AG09309 (cell line): ENCODE results near the gene RWDD2A.

Experiments used
- DNase-seq: peaks from one replicate; pipeline ENCODE4 v3.0.0-alpha.2; 2010; ENCODE audit warnings: low read depth
- H3K4me3 ChIP-seq: 2 replicates; pipeline ENCODE4 v1.5.1; 2011; ENCODE audit warnings: mild to moderate bottlenecking, low read depth, low read length, moderate library complexity; ENCODE audit not compliant: control insufficient read depth
- CTCF ChIP-seq: IDR thresholded peaks from 2 replicates; pipeline ENCODE4 v1.5.1; 2011; ENCODE audit warnings: mild to moderate bottlenecking, low read depth, low read length, inconsistent platforms; ENCODE audit not compliant: insufficient read depth, control insufficient read depth; ENCODE audit errors: missing control alignments

The RWDD2A gene

GRCh38 chr6:83192871-83193746, at the start of gene RWDD2A, which contains the start of gene PGM3:
Gene RWDD2A (plus strand): TSS chr6:83193357. CDS start chr6:83194452, 1,095 bp downstream.
Gene PGM3 (minus strand): TSS chr6:83193265. CDS start chr6:83191012, 2,253 bp downstream.
- H3K4me3 ChIP-seq = peak within 1 kb of the TSS; percentile 88
- TF ChIP-seq CTCF = no peak
- peak; percentile 40 for DNase-seq

GRCh38 chr6:83151114-83151513, 42.0 kb upstream of the RWDD2A start:
- DNase-seq = no peak
- H3K4me3 ChIP-seq = no peak overlapping the region
- no peak for TF ChIP-seq CTCF

GRCh38 chr6:83152913-83153312, 40.2 kb upstream of the RWDD2A start:
- TF ChIP-seq CTCF = no peak
- no peak overlapping the region for H3K4me3 ChIP-seq
- no peak for DNase-seq

- peak; percentile 17 for DNase-seq
- TF ChIP-seq CTCF = no peak
Observed at GRCh38 chr6:83153883-83154521, 39.2 kb upstream of the RWDD2A start.

GRCh38 chr6:83155794-83156193, 37.4 kb upstream of the RWDD2A start:
- no peak for DNase-seq
- TF ChIP-seq CTCF = no peak
- H3K4me3 ChIP-seq = no peak overlapping the region

More at GRCh38 chr6:83153883-83154521, 39.2 kb upstream of the RWDD2A start:
- no peak overlapping the region for H3K4me3 ChIP-seq

DNA sequence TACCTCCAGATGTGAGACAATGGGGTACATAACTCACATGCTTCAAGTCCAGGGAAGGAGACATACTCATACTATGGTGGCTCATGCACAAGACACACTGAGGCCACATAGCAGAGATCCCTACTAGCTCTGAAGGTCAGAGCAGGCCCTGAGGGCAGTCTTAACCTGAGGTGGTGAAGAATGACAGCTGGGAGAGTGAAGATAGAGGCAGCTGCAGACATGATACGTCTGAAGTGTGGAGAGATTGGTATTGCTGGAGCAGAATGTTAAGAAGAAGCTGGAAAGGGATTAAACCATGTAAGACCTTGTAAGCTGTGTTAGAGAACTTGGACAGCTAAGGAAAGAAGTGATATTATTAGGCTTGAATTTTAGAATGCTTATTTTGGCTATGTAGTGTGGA, 33.0 kb upstream of the RWDD2A start:
- DNase-seq = no peak
- no peak overlapping the region for H3K4me3 ChIP-seq
- TF ChIP-seq CTCF = no peak
